ENCODE data around the gene TMEM175.

TMEM175 gene

DNA sequence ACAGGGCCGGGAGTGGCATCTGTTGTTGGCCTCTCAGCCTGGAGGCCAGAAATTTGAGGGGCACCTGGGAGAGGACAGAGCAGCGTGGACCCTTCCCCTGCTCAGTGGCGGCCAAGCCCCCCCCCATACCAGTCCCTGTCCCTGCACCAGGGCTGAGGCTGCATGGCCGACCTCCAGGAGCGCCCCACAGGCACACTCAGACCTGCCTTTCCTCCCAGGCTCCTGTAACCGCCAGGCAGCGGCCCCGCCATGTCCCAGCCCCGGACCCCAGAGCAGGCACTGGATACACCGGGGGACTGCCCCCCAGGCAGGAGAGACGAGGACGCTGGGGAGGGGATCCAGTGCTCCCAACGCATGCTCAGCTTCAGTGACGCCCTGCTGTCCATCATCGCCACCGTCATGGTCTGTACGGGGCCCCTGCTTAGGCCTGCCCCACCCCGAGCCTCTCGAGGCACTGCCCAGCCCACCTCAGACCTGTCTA is 15.3 kb downstream of the TMEM175 start:
- no peak for DNase-seq (ENCODE audit: low read depth in 2 of 2)

DNA sequence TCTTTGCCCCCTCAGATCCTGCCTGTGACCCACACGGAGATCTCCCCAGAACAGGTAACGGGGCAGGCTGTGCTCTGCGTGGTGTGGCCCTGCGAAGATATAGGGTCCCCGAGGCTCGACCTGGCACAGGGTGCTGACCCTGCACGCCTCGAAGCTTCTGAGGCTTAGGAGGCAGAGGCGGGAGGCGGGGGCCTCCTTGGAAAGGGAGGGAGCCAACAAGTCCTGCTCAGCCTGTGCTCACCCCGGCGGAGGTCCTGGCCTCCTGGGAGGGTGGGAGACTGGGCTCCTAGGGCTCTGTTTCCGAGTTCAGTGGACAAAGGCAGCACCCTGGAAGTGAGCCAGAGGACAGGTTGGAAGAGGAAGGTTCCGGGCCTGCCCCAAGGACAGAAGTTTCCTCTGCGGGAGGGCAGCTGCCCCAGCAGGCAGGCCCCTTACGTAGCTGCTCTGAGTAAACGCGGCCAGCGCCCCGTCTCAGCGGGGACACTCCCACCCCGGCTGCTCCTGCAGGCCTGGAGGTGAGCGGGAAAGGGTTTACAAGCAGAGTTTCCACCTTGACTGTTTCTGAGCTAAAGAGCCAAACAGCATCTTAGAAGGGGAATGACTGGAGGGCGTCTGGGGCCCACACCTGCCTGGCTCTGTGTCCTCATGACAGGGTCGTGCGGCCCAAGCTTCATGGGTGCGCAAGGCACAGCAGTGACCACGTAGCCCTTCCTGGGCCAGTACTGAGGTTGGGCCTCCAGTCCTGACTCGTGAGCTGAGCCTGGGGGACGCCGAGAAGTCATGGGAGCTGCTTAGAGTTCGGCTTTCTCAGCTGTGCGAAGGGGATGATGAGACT is 16.1 kb downstream of the TMEM175 start:
- DNase-seq (ENCODE audit: low read depth in 2 of 2) = no peak

DNA sequence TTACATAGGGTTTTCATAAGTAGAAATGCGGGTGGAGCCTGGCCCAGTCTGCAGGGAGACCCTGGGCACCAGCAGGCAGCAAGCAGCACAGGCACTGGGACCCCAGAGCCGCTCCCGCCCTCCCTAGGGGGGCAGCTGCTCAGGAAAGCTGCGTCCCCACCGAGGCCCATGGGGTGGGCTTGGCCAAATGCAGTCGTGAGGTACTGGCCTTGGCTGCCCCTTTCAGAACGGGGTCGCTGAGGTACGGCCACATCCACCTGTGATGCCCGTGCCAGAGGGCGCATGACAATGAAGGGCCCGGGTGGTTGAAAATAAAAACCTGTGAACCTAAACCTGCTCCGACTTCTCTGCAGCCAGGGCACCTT is 16.7 kb downstream of the TMEM175 start:
- no peak for DNase-seq (ENCODE audit: low read depth in 2 of 2)

DNA sequence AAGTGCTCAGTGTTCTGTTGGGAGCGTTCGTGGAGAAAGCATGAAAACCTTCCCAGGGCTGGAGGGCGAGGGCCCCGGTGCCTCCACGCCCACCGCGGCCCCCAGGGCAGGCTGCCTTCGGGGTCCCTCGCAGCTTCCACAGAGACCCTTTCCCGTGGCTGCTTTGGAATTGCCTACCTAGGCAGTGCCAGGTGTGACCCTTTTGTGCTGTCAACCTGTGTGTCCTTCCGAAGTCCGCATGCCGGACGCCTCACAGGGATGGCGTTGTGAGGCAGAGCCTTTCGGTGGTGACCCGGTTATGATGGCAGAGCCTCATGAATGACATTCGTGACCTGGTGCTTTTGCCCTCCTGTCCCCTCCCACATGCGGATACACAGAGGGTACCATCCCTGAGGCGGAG is 17.4 kb downstream of the TMEM175 start:
- DNase-seq (ENCODE audit: low read depth in 2 of 2) = no peak

DNA sequence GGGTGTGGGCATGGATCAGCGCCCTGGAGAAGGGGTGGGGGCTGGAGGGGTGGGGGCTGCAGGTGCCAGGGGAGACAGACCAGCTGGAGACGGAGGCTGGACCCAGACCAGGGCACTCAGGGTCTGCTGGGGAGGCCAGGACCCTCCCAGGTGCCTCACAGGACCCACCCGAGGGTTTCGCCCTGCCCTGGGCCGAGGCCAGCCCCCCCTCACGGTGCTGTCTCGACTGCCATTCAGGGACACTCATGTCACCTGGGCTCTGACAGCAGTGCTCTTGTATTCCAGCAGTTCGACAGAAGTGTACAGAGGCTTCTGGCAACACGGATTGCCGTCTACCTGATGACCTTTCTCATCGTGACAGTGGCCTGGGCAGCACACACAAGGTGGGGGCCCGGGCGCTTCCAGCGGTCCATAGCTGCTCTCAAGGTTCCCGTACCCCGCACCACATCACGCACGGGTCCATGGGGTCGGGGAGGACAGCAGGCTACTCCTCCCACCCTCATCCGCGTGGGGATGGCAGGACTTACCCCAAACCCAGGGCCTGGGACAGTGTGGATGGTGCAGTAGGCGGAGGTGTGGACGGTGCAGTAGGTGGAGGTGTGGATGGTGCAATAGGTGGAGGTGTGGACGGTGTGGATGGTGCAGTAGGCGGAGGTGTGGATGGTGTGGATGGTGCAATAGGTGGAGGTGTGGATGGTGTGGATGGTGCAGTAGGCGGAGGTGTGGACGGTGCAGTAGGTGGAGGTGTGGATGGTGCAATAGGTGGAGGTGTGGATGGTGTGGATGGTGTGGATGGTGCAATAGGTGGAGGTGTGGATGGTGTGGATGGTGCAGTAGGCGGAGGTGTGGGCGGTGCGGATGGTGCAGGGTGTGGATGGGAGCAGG is 18.1 kb downstream of the TMEM175 start:
- DNase-seq (ENCODE audit: low read depth in 2 of 2) = no peak

DNA sequence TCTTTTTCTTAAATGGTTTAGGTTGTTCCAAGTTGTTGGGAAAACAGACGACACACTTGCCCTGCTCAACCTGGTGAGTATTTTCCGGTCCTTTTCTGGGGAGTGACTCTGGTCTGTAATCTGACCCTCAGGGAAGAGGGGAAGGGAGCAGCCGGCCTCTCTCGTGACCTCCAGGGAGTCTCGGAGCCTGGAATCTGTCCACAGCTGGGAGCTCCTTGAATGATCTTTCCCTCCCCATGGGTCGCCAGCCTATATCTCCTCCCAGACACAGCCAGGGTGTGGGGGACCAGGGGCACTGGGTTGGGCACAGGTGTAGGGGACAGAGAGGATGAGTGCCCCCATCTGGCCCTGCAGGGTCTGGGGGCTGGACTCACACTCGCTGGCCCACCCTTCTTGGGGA is 18.9 kb downstream of the TMEM175 start:
- DNase-seq (ENCODE audit: low read depth in 2 of 2) = no peak

DNA sequence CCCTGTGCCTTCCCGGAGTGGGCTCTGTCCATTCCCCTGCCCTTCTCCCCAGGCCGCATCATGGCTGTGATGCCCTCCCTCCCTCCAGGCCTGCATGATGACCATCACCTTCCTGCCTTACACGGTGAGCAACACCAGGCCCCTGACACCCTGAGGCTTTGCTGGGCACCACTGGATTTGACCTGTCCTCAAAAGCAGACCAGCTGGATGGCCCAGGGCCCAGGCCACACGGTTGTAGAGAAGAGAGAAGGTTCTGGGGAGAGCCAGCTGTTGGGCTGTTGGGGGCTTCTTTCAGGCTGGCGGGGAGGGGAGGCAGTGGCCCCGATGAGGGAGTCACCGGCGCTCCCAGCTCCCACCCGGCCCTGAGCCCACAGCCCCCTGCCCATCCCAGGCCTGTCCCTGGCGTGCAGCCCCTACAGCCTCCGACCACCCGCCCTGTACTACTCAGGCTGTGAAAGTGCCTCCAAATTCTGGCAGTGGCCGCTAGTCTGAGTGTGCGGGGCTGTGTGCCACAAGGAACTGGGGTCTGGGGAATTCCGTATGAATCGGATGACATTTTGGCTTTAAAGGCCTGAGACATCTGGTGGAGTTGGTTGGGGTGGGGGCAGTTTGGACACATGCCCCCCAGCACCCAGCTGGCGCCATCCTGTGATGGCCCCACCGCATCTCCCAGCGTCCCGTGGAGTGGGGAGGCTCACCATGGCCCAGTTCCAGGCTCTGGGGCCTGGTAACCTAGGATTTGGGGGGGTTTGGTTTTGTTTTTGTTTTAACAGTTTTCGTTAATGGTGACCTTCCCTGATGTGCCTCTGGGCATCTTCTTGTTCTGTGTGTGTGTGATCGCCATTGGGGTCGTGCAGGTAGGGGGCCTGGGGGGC is 19.6 kb downstream of the TMEM175 start:
- no peak for DNase-seq (ENCODE audit: low read depth in 2 of 2)

DNA sequence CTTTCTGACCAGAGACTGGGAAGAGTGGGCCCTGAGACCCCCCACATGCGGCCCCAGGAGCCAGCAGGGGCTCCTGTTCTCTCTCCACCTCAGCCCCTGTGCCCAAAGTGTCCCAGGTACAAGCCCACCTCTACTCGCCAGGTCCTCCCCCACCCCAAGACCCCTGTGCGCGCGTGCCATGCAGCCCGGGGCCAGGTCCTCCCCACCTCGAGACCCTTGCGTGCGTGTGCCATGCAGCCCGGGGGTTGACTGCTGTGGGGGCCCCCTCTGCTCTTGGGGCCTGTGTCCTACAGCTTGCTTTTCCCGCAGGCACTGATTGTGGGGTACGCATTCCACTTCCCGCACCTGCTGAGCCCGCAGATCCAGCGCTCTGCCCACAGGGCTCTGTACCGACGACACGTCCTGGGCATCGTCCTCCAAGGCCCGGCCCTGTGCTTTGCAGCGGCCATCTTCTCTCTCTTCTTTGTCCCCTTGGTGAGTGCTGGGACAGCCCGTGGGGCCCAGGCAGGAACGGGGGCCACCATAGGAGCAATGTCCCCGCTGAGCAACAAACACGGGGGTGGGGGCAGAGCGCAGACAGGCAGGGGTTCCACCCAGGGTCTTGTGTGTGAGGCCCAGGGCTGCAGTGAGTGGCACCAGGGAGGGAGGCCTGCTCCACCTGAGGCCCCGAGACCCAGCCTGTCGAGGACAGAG is 20.8 kb downstream of the TMEM175 start:
- DNase-seq (ENCODE audit: low read depth in 2 of 2) = no peak

DNA sequence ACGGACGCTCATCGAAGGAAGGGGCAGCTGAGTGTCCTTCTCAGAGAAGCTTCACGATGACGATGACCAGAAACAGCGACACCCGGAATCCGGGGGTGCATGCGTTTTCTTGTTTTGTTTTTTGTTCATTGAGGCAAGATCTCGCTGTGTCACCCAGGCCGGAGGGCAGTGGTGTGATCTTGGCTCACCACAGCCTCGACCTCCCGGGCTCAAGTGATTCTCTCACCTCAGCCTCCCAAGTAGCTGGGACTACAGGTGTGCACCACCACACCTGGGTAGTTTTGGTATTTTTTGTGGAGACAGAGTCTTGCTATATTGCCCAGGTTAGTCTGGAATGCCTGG is 21.3 kb downstream of the TMEM175 start:
- DNase-seq (ENCODE audit: low read depth in 2 of 2) = no peak

DNA sequence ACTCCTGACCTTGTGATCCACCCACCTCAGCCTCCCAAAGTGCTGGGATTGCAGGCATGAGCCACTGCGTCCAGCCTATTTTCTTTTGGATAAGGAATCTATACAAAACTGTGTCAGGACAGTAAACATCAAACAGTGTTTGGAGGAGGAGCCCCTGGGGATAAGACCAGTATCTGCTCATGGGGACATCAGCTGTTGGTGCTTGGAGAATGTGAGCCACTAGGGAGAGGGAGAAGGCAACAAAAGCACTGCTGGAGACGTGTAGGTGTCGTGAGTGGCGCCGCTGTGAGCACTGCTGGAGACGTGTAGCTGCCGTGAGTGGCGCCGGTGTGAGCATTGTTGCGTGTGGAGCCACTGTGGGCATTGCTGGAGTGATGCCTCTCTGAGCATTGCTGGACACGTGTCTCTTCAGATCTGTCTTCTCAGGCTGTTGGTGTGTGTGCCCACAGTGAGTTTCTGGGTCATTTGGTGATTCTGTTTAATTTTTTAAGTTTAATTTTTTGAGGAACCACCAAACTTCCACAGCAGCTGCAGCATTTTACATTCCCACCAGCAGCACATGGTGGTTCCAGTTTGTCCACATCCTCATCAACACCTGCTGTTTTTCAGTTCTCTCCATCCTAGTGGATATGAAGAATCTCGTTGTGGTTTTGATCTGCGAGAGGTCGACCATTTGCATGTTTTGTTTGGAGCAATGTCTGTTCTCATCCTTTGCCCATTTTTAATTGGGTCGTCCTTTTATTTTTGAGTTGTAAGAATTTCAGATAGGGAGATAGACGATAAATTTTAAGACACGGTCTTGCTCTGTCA is 22.2 kb downstream of the TMEM175 start:
- no peak for DNase-seq (ENCODE audit: low read depth in 2 of 2)

DNA sequence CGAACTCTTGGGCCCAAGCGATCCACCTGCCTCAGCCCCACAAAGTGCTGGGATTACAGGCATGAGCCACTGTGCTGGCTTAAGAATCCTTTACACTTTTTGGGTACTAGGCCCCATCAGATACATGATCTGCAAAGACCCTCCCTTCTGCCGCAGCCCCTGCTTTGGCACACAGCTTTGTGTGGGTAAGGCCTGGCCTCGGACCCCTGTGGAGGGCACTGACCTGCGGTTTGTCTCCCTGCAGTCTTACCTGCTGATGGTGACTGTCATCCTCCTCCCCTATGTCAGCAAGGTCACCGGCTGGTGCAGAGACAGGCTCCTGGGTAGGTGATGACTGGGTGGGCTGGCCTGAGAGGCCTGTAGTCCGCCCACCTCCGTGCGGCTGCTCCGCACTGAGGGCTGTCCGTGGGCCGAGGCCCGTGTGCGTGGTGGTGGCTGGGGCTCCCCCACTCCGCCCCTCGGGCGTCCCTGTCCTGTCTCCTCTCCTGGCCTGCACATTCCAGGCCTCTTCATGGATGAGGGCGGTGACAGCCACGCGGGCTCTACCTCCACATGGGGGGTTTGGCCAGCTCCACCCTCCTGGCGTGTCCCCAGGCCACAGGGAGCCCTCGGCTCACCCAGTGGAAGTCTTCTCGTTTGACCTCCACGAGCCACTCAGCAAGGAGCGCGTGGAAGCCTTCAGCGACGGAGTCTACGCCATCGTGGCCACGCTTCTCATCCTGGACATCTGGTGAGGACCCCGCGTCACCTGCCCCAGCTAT is 23.1 kb downstream of the TMEM175 start:
- no peak for DNase-seq (ENCODE audit: low read depth in 2 of 2)

DNA sequence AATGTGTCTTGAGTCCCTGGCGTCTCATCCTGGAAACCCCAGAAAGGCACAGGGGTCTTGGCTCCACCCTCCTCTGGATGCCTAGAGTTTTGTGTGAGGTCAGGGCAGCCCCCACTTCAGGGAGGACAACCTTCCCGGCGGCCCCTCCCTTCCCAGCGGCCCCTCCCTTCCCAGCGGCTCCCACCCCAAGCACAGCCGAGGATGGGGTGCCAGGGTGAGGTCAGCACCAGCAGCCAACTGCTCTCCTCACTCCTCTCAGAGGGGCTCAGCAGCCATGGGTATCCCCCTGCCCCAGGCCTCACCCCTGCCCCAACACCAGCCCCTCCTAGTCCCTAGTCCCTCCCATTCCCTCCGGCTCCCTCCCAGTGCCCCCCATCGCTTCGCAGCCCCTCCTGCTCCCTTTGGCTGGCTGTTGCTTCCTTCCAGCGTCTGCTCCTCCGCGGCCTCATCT is 23.7 kb downstream of the TMEM175 start:
- no peak for DNase-seq (ENCODE audit: low read depth in 2 of 2)

DNA sequence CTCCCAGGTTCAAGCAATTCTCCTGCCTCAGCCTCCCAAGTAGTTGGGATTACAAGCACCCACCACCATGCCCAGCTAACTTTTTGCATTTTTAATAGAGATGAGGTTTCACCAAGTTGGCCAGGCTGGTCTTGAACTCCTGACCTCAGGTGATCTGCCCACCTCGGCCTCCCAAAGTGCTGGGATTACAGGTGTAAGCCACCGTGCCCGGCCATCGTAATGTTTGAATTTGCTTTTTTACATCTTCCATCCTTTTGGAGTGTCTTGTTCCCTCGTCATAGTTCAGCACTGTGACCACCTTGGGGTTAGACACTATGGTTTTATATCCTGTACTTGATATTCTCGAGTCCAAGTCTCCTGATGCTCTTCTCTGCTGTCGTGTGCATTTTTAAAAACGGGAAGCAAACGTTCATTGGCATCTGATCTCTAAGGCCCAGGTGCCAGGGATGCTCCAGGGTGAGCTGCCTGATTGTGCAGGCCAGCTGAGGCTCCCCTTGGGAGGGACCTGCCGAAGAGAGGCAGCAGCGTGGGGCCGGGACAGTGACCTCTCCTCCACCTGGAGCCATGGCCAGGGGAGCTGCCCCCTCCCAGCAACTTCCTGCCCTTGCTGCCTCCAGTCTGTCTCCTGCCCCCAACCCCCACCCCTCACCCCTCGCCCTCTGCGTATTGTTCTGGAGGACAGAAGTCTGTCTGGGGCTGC is 24.4 kb downstream of the TMEM175 start:
- no peak for DNase-seq (ENCODE audit: low read depth in 2 of 2)

DNA sequence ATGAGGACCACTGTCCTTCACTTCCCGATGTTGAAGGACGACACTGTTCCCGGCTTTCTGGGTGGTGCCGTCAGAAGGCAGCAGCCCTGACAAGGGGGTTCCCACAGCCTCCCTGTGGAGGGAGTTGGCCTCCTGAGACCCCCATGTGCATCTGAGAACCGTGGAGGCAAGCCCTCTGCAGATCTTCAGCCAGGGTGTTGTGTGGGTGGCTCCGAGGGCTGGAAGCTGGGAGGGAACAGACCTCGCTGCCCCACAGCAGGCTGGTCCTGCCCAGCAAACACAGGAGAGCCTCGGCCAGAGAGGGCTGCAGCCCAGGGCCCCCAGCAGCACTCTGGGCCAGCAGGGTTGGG is 24.9 kb downstream of the TMEM175 start:
- DNase-seq (ENCODE audit: low read depth in 2 of 2) = no peak

DNA sequence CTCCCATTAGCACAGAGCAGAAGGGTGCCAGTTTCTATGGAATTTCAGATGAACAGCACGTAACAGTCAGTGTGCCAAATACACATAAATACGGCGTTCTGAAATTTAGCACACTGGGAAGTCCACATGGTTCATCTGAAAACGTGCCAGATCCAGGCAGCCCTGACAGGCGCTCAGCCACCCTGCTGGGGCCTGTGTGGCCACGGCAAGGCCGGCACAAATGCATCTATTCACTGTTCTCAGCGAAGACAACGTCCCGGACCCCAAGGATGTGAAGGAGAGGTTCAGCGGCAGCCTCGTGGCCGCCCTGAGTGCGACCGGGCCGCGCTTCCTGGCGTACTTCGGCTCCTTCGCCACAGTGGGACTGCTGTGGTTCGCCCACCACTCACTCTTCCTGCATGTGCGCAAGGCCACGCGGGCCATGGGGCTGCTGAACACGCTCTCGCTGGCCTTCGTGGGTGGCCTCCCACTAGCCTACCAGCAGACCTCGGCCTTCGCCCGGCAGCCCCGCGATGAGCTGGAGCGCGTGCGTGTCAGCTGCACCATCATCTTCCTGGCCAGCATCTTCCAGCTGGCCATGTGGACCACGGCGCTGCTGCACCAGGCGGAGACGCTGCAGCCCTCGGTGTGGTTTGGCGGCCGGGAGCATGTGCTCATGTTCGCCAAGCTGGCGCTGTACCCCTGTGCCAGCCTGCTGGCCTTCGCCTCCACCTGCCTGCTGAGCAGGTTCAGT is 25.5 kb downstream of the TMEM175 start:
- no peak for DNase-seq (ENCODE audit: low read depth in 2 of 2)

DNA sequence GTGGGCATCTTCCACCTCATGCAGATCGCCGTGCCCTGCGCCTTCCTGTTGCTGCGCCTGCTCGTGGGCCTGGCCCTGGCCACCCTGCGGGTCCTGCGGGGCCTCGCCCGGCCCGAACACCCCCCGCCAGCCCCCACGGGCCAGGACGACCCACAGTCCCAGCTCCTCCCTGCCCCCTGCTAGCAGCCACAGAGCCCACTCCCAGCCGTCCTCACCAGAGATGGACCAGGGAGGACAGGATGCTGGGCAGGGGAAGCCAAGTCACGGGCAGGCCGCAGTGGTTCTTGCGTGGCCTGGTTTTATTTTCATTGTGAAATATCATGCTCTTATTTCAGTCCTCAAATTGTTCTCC is 26.0 kb downstream of the TMEM175 start:
- no peak for DNase-seq (ENCODE audit: low read depth in 2 of 2)

DNA sequence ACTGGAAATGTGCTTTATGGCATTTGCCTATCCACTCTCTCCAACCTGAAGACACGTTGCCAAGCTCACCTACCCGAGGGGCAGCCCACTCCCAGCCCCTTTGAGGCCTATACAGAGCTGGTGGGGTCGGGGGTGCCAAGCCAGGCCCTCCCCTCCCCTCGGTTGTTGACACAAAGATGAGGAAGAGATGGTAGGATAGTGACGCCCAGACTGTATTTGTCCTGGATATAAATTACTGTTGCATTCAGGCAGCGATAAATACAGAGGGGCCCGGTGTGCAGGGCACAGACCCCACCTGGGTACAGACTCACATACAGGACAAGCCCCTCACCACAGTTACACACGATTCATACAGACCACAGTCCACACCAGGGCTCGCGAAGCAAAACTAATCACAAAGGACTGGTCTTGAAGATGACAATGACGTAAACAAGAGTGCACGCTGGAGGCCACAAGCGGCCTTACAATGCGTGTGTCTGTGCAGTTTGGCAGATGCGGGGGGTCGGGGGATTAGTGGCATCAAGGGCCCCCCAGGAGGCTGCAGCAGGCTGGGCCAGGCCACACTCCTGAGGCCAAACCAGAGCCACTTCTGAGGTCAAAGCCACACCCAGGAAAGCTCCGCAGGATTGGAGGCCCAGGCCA is 26.6 kb downstream of the TMEM175 start:
- no peak for DNase-seq (ENCODE audit: low read depth in 2 of 2)
